COLO668 (cell line): ENCODE measurements around the gene SCARF2.
A peak's percentile ranks its signal among the peaks of the same experiment; 100 is the strongest.
"Not testable (repeated sequence)": the region's sequence is repeated elsewhere in the genome, so short reads cannot be mapped to it uniquely, and the experiment has no call there.

Source experiments
- DNase-seq: peaks from one replicate; lab custom pipeline; 2025; ENCODE audit not compliant: unreplicated experiment; lab: John Stamatoyannopoulos, UW

SCARF2 gene

DNA sequence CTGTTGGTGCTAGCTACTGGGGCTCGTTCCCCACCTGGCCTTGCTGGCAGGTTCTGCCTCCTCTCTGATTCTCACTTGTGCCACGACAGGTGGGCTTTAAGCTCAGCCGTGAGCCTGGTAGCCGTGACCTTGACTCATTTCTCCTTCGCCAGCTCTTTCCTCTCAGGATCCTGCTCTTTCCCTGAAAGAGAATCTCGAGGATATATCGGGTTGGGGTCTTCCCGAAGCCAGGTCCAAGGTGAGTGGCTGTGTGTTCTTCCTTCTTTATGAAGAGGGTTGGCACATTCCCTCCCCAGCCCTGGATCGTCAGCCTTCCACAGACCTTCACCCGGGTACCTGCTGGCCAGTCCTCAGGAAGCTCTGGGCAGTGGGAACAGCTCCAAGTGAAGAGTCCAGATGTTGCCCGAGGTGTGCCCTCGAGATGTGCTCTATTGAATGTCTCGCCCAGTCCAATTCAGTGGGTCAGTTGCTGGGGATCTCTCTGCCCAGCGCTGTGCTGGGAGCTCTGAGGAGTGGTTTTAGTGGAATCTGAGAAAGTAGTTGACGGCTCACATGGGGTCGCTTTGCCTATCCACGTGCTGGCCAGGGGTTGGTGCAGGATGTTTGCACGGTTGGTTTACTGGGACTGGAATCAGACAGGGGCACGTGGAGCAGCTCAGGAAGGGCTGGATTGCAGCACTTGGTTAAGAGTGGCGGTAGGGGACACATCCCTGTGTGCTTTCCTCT lies 42.3 kb downstream of the SCARF2 start:
- DNase-seq: peak; percentile 18

GRCh38 chr22:20393705-20394476 lies 43.7 kb downstream of the SCARF2 start, which contains the start of gene ZNF74:
Gene ZNF74, plus strand, starts transcription at chr22:20394151. Its CDS starts 478 bp downstream, at chr22:20394629.
- peak; percentile 95 for DNase-seq

GRCh38 chr22:20392983-20393704 lies 44.5 kb downstream of the SCARF2 start:
- DNase-seq: no peak

DNA sequence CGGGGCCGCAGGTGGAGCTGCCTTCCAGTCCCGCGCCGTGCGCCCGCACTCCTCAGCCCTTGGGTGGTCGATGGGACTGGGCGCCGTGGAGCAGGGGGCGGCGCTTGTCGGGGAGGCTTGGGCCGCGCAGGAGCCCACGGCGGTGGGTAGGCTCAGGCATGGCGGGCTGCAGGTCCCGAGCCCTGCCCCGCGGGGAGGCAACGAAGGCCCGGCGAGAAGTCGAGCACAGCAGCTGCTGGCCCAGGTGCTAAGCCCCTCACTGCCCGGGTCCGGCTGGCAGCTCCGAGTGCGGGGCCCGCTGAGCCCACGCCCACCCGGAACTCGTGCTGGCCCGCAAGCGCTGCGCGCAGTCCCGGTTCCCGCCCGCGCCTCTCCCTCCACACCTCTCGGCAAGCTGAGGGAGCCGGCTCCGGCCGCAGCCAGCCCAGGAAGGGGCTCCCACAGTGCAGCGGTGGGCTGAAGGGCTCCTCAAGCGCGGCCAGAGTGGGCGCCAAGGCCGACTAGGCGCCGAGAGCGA lies 45.2 kb downstream of the SCARF2 start:
- not testable (repeated sequence) for DNase-seq

DNA sequence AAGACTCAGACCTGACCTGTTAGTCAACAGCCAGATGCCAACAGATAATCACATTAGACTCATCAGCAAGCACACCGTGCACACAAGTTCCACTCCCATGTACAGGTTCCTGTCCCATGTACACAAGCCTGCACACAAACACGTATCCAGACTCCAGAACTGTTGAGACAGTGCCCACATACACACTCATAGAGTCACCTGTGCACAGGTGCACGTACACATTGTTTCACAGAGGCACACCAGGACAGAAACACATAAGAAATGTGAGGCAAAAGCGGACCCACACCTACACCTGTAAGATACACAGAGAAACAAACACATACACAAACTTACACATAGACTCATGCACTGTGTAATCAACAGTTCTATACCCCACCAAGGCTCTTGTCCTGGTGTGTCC lies 46.4 kb downstream of the SCARF2 start:
- no peak for DNase-seq

DNA sequence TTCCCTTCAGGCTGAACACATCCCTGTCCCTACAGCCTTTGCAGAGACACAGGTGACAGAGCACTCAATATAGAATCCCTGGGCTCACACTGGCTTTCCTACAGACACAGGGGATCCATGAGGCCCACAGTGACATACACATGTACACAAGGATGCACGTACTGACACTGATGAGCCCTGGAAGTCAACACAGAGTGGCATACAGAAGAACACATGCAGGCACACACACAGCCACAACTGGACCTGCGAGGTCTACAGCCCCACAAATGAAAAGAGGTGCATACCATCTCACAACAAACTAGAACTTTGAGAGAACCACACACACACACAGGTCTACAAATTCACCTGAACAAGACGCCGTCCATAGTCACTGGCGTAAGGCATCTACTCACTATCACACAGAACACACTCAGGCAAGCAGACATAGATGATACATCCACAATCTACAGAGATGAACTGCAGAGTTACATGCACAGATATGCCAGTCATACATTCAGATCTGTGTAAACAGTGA lies 47.2 kb downstream of the SCARF2 start:
- DNase-seq: no peak

GRCh38 chr22:20389288-20389687 lies 48.3 kb downstream of the SCARF2 start:
- DNase-seq: no peak

DNA sequence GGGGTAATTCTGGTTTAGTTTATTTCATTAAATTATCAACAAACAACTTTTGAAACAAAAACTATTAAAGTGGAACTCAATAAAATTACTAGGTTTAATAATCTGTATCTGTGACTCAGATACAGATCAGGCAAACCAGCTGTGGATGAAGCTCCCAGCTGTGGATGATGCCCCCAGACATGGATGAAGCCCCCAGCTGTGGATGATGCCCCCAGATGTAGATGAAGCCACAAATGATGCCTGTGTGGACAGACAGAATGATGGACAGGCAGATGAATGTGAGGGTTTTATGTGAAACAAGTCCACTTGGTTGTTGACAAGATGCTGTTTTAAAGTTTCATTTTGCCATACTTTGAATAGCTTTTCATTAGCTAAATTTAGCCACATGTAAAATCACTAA lies 49.4 kb downstream of the SCARF2 start:
- DNase-seq: no peak

GRCh38 chr22:20386972-20387371 lies 50.7 kb downstream of the SCARF2 start:
- DNase-seq: no peak

DNA sequence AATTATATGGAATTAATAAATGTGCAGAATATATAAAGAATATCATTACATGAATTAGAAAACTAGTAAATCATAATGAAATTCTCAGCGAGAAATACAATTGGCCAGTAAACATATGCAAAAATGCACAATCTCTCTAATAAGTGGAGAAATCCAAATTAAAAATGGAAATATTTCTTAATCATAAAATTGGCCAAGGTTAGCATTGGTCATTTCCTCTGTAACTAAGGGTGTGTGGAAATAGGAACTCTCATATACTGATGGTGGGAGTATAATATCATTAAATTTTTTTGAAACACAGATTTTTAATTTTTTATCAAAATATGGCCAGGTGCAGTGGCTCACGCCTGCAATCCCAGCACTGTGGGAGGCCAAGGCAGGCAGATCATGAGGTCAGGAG lies 51.3 kb downstream of the SCARF2 start:
- no peak for DNase-seq

GRCh38 chr22:20384865-20385264 lies 52.8 kb downstream of the SCARF2 start:
- DNase-seq: no peak

- no peak for DNase-seq
Measured at GRCh38 chr22:20384171-20384570, 53.5 kb downstream of the SCARF2 start.

- no peak for DNase-seq
Measured at GRCh38 chr22:20383538-20383937, 54.1 kb downstream of the SCARF2 start.

DNA sequence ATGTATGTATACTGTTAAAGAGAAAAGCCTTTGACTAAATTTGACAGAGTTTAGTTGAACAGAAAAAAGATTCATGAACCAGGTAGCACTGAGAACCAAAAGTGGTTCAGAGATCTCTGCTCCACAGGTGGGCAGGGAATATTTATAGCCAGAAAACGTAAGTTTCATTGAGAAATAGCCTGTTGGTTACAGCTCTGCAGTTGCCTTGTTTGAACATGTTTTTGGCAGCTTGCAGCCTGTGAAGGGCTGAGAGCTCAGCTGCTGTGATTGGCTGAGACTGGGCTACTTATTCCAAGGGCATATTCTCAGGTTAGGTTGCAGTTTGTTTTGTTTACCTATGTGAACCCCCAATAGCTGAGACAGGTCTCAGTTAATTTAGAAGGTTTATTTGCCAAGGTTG lies 57.1 kb downstream of the SCARF2 start:
- no peak for DNase-seq

- DNase-seq: not testable (repeated sequence)
Measured at GRCh38 chr22:20378684-20379083, 58.9 kb downstream of the SCARF2 start.

- no peak for DNase-seq
Measured at GRCh38 chr22:20378110-20378509, 59.5 kb downstream of the SCARF2 start.

GRCh38 chr22:20376983-20377382 lies 60.6 kb downstream of the SCARF2 start:
- DNase-seq: not testable (repeated sequence)

DNA sequence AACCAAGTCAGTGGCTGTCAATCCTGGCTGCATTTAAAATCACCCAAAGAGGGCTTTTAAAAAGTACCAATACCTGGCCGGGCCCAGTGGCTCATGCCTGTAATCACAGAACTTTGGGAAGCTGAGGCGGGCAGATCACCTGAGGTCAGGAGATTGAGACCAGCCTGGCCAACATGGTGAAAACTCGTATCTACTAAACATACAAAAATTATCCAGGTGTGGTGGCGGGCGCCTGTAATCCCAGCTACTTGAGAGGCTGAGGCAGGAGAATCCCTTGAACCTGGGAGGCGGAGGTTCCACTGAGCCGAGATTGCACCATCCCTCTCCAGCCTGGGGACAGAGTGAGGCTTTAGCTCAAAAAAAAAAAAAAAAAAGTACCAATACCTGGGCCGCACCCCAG lies 61.3 kb downstream of the SCARF2 start:
- DNase-seq: not testable (repeated sequence)
